ENCODE results near the gene CCDC181. TPM values are rescaled to one million over a fixed set of nuclear protein-coding genes. Genes with fewer than 3 reads are reported as not detected.
"Not testable (repeated sequence)": the region's sequence is repeated elsewhere in the genome, so short reads cannot be mapped to it uniquely, and the experiment has no call there.

CCDC181 gene
- total RNA-seq, 2 experiments from 2014 or later, result not detected

GRCh38 chr1:169414952-169415351, 12.3 kb downstream of the CCDC181 start:
- ChIA-PET CTCF (no interaction called here), POLR2A (no interaction called here)
- Mint-ChIP-seq H3K4me1 (ENCODE audit: low read depth) (no peaks in the 10 kb centered on the region), H3K27ac (no peak overlapping the region), H3K27me3 (peaks cover 7% of the 10 kb centered on the region), H3K4me3 (no peak overlapping the region), H3K9me3 (peaks cover 9% of the 10 kb centered on the region), H3K36me3 (ENCODE audit: low read depth) (no peaks in the 10 kb centered on the region)
- Histone ChIP-seq H3K9me3 (ENCODE audit: control insufficient read depth in 1 of 2, insufficient read depth in 1 of 2, low read length in 2 of 2) (no peaks in the 10 kb centered on the region), H3K27ac (ENCODE audit: low read depth in 1 of 2, low read length in 2 of 2) (no peak overlapping the region), H3K27me3 (ENCODE audit: control insufficient read depth in 1 of 2, insufficient read depth in 2 of 2, low read length in 2 of 2) (no peaks in the 10 kb centered on the region), H3K4me1 (ENCODE audit: insufficient read depth, low read length) (no peaks in the 10 kb centered on the region), H3K4me3 (ENCODE audit: low read length) (no peak overlapping the region), H3K36me3 (ENCODE audit: insufficient read depth, low read length) (no peaks in the 10 kb centered on the region)
- no peak for TF ChIP-seq CTCF (IDR thresholded peaks at IDR 0.05)
- intact Hi-C loops (cut with DNase I, micrococcal nuclease), result no loop called here
- DNase-seq, result no peak
- ATAC-seq (ENCODE audit: poor library complexity), result no peak

- intact Hi-C loops (cut with DNase I, micrococcal nuclease); CTCF ChIA-PET; H3K4me3 Mint-ChIP-seq; DNase-seq; H3K36me3 ChIP-seq (ENCODE audit: insufficient read depth, low read length); H3K4me3 ChIP-seq (ENCODE audit: low read length); H3K4me1 ChIP-seq (ENCODE audit: insufficient read depth, low read length); POLR2A ChIA-PET; H3K27ac ChIP-seq (ENCODE audit: low read depth in 1 of 2, low read length in 2 of 2); H3K36me3 Mint-ChIP-seq (ENCODE audit: low read depth); H3K27ac Mint-ChIP-seq; H3K27me3 Mint-ChIP-seq; H3K27me3 ChIP-seq (ENCODE audit: control insufficient read depth in 1 of 2, insufficient read depth in 2 of 2, low read length in 2 of 2); ATAC-seq (ENCODE audit: poor library complexity); H3K4me1 Mint-ChIP-seq (ENCODE audit: low read depth): not testable (repeated sequence)
- H3K9me3 ChIP-seq (ENCODE audit: control insufficient read depth in 1 of 2, insufficient read depth in 1 of 2, low read length in 2 of 2), result peaks cover 3 to 11% of the 10 kb centered on the region in 2 experiments
- peaks cover 17% of the 10 kb centered on the region for H3K9me3 Mint-ChIP-seq
Observed at GRCh38 chr1:169408340-169408739, 18.9 kb downstream of the CCDC181 start.

- CTCF ChIA-PET; H3K27ac ChIP-seq (ENCODE audit: low read depth in 1 of 2, low read length in 2 of 2); intact Hi-C loops (cut with DNase I, micrococcal nuclease); H3K9me3 ChIP-seq (ENCODE audit: control insufficient read depth in 1 of 2, insufficient read depth in 1 of 2, low read length in 2 of 2); H3K27me3 Mint-ChIP-seq; ATAC-seq (ENCODE audit: poor library complexity); H3K36me3 ChIP-seq (ENCODE audit: insufficient read depth, low read length); DNase-seq; H3K4me3 ChIP-seq (ENCODE audit: low read length); H3K27me3 ChIP-seq (ENCODE audit: control insufficient read depth in 1 of 2, insufficient read depth in 2 of 2, low read length in 2 of 2); H3K4me1 ChIP-seq (ENCODE audit: insufficient read depth, low read length); H3K4me1 Mint-ChIP-seq (ENCODE audit: low read depth); POLR2A ChIA-PET; H3K27ac Mint-ChIP-seq; H3K4me3 Mint-ChIP-seq: not testable (repeated sequence)
- H3K36me3 Mint-ChIP-seq (ENCODE audit: low read depth), result peaks cover 19% of the 10 kb centered on the region
- peaks cover 13% of the 10 kb centered on the region for H3K9me3 Mint-ChIP-seq
Observed at GRCh38 chr1:169402578-169402977, 24.7 kb downstream of the CCDC181 start.

GRCh38 chr1:169395955-169396354, 31.3 kb downstream of the CCDC181 start:
- Mint-ChIP-seq H3K36me3 (ENCODE audit: low read depth) (peaks cover 56% of the 10 kb centered on the region), H3K27ac (no peak overlapping the region), H3K27me3 (no peaks in the 10 kb centered on the region), H3K4me3 (no peak overlapping the region), H3K4me1 (ENCODE audit: low read depth) (no peaks in the 10 kb centered on the region), H3K9me3 (no peaks in the 10 kb centered on the region)
- H3K27ac ChIP-seq (ENCODE audit: low read depth in 1 of 2, low read length in 2 of 2), result no peak overlapping the region
- peaks cover 0 to 4% of the 10 kb centered on the region in 2 experiments for H3K9me3 ChIP-seq (ENCODE audit: control insufficient read depth in 1 of 2, insufficient read depth in 1 of 2, low read length in 2 of 2)
- no peaks in the 10 kb centered on the region for H3K27me3 ChIP-seq (ENCODE audit: control insufficient read depth in 1 of 2, insufficient read depth in 2 of 2, low read length in 2 of 2)
- ATAC-seq (ENCODE audit: poor library complexity), result no peak
- TF ChIP-seq CTCF (IDR thresholded peaks at IDR 0.05), result no peak
- POLR2A ChIA-PET, result no interaction called here
- no peak for DNase-seq
- intact Hi-C loops (cut with DNase I, micrococcal nuclease), result no loop called here
- H3K36me3 ChIP-seq (ENCODE audit: insufficient read depth, low read length), result peaks cover 26% of the 10 kb centered on the region
- H3K4me3 ChIP-seq (ENCODE audit: low read length), result no peak overlapping the region
- CTCF ChIA-PET, result no interaction called here
- H3K4me1 ChIP-seq (ENCODE audit: insufficient read depth, low read length), result no peaks in the 10 kb centered on the region

Data from CD4-positive, alpha-beta T cell (primary cell).